Ishikawa (cell line): Measurements from ENCODE around the gene ANO7.

Experiments used
- EGR1 ChIP-seq: IDR thresholded peaks from 2 replicates; pipeline ENCODE4 v1.6.1; 2012
- EP300 ChIP-seq: IDR thresholded peaks from 2 replicates; pipeline ENCODE4 v1.6.1; 2012; ENCODE audit warnings: borderline replicate concordance
- NFIC ChIP-seq: IDR thresholded peaks from 2 replicates; pipeline ENCODE4 v1.6.1; 2012
- RAD21 ChIP-seq: IDR thresholded peaks from 2 replicates; pipeline ENCODE4 v1.6.1; 2012; ENCODE audit warnings: low read depth
- REST ChIP-seq: IDR thresholded peaks from 2 replicates; pipeline ENCODE4 v1.6.1; 2012; ENCODE audit warnings: low read depth, mild to moderate bottlenecking
- TCF12 ChIP-seq: IDR thresholded peaks from 2 replicates; pipeline ENCODE4 v1.6.1; 2012; ENCODE audit warnings: low read depth
- YY1 ChIP-seq: IDR thresholded peaks from 2 replicates; pipeline ENCODE4 v1.6.1; 2012; ENCODE audit warnings: low read depth

GRCh38 chr2:241157841-241158545 is 30.5 kb upstream of the ANO7 start:
- no peak for TF ChIP-seq NFIC
- TF ChIP-seq TCF12, result no peak
- TF ChIP-seq RAD21, result no peak
- TF ChIP-seq EGR1, result no peak
- no peak for TF ChIP-seq EP300
- no peak for TF ChIP-seq REST
- TF ChIP-seq YY1, result no peak
